ENCODE results near the gene TMC7.
"Not testable (repeated sequence)": the region's sequence is repeated elsewhere in the genome, so short reads cannot be mapped to it uniquely, and the experiment has no call there.

The TMC7 gene

GRCh38 chr16:18983565-18984434, at the start of gene TMC7:
Gene TMC7, plus strand, starts transcription at chr16:18983934. Its CDS starts 130 bp downstream, at chr16:18984064.
- no peak for DNase-seq

GRCh38 chr16:18936727-18937340, 46.9 kb upstream of the TMC7 start:
- no peak for DNase-seq

- DNase-seq = no peak
Measured at GRCh38 chr16:18937390-18937789, 46.3 kb upstream of the TMC7 start.

GRCh38 chr16:18938986-18939385, 44.7 kb upstream of the TMC7 start:
- DNase-seq = no peak

- DNase-seq = no peak
Measured at GRCh38 chr16:18941471-18941870, 42.3 kb upstream of the TMC7 start.

- DNase-seq = no peak
Measured at GRCh38 chr16:18942061-18942460, 41.7 kb upstream of the TMC7 start.

- DNase-seq = no peak
Measured at GRCh38 chr16:18943414-18943813, 40.3 kb upstream of the TMC7 start.

GRCh38 chr16:18945233-18945632, 38.5 kb upstream of the TMC7 start:
- DNase-seq = no peak

- DNase-seq = no peak
Measured at GRCh38 chr16:18948372-18949020, 35.2 kb upstream of the TMC7 start.

GRCh38 chr16:18950469-18951185, 33.1 kb upstream of the TMC7 start:
- DNase-seq = no peak

- no peak for DNase-seq
Measured at GRCh38 chr16:18953547-18953946, 30.2 kb upstream of the TMC7 start.

- DNase-seq = peak in 1 of 2 experiments; percentile 20
Measured at GRCh38 chr16:18955874-18956580, 27.7 kb upstream of the TMC7 start.

- not testable (repeated sequence) for DNase-seq
Measured at GRCh38 chr16:18956658-18957241, 27.0 kb upstream of the TMC7 start.

GRCh38 chr16:18958621-18959029, 25.1 kb upstream of the TMC7 start:
- no peak for DNase-seq

- DNase-seq = no peak
Measured at GRCh38 chr16:18959031-18959505, 24.7 kb upstream of the TMC7 start.

- DNase-seq = no peak
Measured at GRCh38 chr16:18965555-18965954, 18.2 kb upstream of the TMC7 start.

GRCh38 chr16:18966791-18967190, 16.9 kb upstream of the TMC7 start:
- no peak for DNase-seq

- DNase-seq = peak; percentile 24 to 33
Measured at GRCh38 chr16:18969050-18969854, 14.5 kb upstream of the TMC7 start.

GRCh38 chr16:18969855-18970240, 13.9 kb upstream of the TMC7 start:
- DNase-seq = no peak

- no peak for DNase-seq
Measured at GRCh38 chr16:18975109-18975508, 8.6 kb upstream of the TMC7 start.

- no peak for DNase-seq
Measured at GRCh38 chr16:18979936-18980335, 3.8 kb upstream of the TMC7 start.
